Esophagus squamous epithelium (tissue), 4 donors: ENCODE data around the gene DTX1.
A peak's percentile ranks its signal among the peaks of the same experiment; 100 is the strongest.

Experiments used
- CTCF ChIP-seq, 6 experiments: fragments of 450-650 bp in 4 of 6; fragments of 200-600 bp in 2 of 6; sonication (generic) in 2 of 6; IDR thresholded peaks; one replicate each; pipeline ENCODE4 v1.5.1; 2016 to 2019; ENCODE audit warnings: antibody characterized with exemption in 6 of 6, mild to moderate bottlenecking in 4 of 6, moderate library complexity in 4 of 6
- POLR2A ChIP-seq, 4 donors: fragments of 450-650 bp; IDR thresholded peaks; one replicate each; pipeline ENCODE4 v1.6.1; 2017; ENCODE audit warnings: antibody characterized with exemption in 4 of 4, mild to moderate bottlenecking in 4 of 4, moderate library complexity in 3 of 4

- peak in 1 of 4 donors; percentile 18 for TF ChIP-seq POLR2A (IDR thresholded peaks at IDR 0.05)
- peak; percentile 23 to 64 (median 44) for TF ChIP-seq CTCF (IDR thresholded peaks at IDR 0.05)
Observed at GRCh38 chr12:113135178-113136127, 78.9 kb downstream of the DTX1 start, which contains the start of gene RASAL1.
